Activated effector memory CD4-positive, alpha-beta T cell treated with anti-CD3 and anti-CD28 coated beads, Interleukin-2, amount 50 U/mL, for 16 hours (primary cell): ENCODE measurements around the gene PROC.
"Not testable (repeated sequence)": the region's sequence is repeated elsewhere in the genome, so short reads cannot be mapped to it uniquely, and the experiment has no call there.

Experiments used
- DNase-seq: peaks from one replicate; pipeline ENCODE4 v3.0.0-alpha.2; 2020

Gene PROC

GRCh38 chr2:127397568-127398238 is 20.5 kb upstream of the PROC start:
- no peak for DNase-seq

DNA sequence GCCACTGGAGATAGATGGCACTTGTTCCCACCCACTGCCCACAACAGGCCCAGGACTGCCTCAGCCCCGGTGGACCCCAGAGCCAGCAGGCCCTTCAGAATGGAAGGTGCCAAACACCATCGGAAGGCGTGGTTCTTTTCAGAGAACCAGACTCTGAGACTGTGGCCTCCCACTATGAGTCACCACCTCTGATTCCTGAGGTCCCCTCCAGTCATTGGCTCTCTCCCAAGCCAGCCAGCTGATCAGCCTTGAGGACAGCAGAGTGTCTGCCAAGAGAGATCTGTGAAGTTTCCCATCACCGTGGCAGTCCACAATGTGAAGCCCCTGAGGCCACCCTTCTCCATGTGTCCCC is 20.0 kb upstream of the PROC start:
- DNase-seq: peak; percentile 76

GRCh38 chr2:127400533-127400896 is 17.7 kb upstream of the PROC start:
- DNase-seq: no peak

DNA sequence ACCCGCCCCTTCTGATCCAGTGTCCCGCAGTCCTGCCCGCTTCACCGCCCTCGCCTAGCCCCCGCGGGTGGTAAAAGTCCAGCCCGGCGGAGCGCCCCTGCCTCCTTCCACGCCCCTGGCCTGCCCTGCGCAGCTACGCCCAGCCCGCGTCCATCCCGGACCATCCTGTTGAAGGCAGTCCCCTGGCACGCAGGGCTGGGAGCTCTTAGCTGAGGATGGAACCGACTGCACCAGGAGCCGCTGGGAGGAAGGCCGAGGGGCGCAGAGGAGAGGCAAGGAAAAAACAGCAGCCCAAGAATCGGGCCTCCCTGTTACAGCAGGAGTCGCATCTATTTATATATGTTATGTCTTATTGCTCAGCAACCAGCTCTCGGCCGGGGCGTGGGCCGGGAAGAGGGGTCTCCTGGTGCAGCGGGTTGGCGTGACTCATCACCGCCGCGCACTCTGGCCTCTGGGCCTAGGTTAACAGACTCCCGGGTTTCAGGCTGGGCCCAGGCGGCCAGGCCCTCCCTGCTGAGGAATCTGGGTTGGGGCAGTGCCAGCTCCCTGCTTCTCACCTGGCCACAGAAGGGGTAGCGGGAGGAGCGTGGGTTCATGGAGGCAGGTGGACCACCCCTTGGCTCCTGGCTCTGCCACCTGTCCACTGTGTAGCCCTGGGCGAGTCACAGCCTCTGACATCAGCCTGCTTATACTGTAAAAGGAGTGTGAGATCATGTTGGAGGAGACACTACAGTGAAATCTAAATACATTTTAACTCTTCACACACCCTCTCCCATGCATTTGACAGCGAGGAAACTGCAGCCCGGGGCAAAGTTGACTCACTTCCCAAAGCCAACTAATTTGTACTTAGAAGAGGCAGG is 17.1 kb upstream of the PROC start:
- DNase-seq: no peak

DNA sequence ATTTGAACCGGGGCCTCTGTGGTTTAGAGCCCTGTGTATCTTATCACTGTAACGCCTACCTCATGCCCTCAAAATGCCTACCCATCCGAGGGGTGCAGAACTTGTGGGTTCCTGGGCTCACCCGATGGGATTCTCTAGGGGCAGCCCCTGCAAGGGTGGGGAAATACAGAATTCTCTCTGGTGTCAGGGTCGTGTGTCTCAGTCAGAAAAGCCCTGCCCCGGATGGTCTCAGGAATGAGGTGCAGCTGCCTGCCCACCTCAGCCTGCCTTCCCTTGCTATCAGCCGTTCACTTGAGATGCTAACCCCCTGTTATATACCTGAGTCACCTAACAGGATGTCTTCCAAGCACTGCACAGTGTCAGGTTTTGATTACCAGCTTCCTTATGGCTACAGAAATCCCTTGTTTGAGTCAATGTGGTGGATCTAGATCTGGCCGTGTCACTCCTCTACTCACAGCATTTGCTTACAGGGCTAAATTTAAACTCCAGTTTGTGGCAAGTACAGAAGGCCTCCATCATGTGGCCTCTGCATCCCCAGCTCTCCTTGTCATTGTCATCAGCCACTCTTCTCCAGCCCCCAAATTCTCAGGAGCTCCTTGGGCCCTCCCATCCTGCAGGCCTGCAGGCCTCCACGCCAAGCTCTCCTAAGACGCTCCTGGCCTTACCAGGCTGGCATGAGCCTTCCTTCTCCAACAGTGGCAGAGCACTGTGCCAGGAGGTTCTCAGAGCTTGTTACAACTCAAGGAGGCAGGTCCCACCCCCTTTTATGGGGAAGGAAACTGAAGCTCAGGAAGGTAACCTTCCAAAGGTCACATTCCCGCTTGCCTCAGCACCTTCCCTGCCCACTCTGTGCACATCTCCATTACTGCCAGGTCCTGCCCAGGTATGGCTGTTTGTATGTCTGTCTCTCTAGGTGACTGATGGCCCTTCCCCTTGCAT is 16.2 kb upstream of the PROC start:
- DNase-seq: no peak

GRCh38 chr2:127403460-127403859 is 14.8 kb upstream of the PROC start:
- DNase-seq: no peak

DNA sequence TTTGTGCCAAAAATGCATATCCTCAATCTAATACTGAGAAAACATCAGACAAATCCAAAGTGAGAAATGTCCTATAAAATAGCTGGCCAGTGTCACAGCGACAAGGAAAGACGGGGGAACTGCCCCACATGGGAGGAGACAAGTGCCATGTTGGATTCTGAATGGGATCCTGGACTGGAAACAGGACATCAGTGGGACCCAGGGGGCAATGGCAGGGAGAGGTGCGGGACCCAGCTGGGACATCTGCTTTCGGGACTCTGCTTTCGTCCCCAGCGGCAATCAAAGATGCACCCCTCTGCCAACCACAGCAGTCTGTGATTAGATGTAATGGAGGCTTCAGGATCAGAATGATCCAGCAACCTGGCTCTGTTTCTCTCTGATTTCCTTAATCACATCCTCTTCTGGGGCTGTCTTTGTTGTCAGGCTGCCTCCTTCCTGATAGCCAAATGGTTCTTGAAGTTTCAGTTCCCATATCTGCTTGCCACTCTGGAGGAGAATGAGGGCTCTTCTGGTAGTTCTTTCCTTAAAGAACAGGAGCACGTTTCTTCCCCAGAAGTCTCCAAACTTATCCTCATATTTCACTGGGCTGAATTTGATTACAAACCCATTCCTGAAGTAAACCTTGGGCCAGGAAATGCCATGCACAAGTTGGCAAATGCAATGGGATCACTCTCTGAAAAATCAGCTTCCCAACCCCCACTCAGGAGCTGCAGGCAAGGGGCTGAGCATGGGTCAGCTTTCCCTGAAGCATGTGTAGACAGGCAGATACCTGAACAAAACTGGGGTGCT is 13.6 kb upstream of the PROC start:
- DNase-seq: no peak

DNA sequence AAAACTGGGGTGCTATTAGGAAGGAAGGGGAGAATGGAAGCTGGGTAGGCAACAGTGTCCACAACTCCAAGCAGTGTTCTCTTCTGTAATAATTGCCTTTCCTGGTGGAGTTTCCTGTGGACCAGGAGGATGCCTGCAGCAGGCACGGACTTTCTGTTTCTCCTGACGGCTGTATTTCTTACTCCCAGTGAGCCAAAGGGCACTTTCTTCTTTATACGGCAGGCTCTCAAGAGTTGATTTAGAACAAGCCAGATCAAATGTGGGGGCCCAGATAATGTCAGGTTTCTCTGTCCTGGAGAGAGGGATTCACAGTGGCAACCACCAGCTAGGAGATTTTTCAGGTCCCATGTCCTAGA is 13.0 kb upstream of the PROC start:
- DNase-seq: no peak

- DNase-seq: no peak
Observed at GRCh38 chr2:127406454-127406853, 11.8 kb upstream of the PROC start.

DNA sequence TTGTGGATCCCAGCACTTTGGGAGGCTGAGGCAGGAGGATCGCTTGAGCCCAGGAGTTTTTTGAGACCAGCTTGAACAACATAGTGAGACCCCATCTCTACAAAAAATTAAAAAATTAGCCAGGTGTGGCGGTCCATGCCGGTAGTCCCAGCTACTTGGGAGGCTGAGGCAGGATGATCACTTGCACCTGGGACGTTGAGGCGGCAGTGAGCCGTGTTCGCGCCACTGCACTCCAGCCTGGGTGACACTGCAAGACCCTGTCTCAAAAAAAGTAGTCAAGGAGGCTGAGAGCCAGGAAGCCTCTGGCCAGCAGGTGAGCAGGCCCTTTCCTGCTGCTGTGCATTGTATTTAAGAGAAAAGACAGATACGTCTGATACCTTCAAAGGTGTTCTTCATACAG is 11.1 kb upstream of the PROC start:
- no peak for DNase-seq

DNA sequence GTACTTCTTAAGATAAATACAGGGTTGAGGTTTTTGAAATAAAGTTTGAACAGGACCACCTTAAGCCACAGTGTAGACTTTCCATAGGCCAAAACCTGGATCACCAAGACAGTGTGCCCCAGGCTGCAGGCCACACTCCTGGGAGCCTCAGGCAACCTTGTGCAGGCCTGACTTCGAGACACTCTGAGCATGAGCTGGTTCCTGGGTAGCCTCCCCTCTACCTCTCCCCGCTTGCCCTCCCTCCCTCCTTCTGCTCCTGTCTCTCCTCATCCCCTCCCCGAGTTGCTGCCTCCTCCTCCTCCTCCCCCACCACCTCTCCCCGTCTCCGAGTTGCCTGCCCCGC is 10.6 kb upstream of the PROC start:
- DNase-seq: no peak

DNA sequence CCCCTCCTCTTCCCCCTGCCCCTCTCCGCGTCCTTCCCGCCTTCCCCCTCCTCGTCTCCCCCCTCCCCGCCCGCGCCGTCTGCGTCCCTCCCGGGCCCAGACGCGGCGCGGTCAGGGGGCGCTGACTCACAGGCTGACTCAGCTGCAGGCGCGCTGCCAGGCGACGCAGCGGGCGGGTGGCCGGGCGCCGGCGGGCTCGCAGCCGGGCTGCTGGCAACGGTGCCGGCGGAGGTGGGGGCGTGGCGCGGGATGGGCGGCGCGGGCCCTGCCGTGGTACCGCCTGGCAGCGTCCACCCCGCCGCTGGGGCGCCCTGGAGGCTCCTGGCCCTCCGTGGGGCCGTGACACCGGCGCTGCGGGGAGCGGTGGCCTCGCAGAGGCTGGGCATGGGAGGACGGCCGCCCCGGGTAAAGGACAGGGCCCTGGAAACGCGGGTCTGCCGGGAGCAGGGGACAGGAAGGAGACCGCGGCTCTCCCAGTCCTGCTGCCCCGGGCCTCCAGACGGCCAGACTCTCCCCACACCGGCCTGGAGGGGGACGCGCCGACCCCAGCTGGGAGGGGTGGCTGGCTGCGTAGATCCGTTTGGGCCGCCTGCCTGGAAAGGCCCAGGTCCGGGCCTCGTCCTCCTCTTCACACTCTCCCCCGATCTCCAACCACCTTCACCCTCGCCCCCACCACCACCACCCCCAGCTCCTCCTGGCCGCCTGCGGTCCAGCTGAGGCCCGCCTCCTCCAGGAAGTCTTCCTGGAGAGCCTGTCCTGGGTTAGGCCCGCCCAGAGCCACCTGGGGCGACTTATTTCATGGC is 10.0 kb upstream of the PROC start:
- peak; percentile 97 for DNase-seq

DNA sequence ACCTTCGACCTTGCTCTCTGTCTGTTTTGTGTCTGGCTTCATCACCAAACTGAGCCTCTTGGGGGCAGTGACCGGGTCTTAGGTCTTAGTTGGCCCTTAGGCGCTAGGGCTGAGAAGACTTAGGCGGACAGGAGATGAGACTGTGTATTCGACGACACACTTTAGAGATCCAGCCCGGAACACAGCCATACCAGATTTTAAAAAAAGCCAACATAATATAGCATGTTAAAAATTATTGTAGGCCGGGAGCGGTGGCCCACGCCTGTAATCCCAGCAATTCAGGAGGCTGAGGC is 9.5 kb upstream of the PROC start:
- DNase-seq: no peak

DNA sequence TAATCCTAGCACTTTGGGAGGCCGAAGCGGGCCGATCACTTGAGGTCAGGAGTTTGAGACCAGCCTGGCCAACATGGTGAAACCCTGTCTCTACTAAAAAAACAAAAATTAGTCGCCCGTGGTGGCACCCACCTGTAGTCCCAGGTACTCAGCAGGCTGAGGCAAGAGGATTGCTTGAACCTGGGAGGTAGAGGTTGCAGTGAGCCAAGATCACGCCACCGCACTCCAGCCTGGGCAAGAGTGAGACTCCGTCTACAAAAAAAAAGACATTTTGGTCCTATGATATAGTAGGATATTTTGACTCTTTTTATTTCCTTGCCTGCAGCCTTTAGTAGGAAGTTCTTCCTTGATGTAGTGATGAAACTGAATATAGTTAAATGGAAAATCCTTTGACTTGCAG is 8.5 kb upstream of the PROC start:
- not testable (repeated sequence) for DNase-seq

DNA sequence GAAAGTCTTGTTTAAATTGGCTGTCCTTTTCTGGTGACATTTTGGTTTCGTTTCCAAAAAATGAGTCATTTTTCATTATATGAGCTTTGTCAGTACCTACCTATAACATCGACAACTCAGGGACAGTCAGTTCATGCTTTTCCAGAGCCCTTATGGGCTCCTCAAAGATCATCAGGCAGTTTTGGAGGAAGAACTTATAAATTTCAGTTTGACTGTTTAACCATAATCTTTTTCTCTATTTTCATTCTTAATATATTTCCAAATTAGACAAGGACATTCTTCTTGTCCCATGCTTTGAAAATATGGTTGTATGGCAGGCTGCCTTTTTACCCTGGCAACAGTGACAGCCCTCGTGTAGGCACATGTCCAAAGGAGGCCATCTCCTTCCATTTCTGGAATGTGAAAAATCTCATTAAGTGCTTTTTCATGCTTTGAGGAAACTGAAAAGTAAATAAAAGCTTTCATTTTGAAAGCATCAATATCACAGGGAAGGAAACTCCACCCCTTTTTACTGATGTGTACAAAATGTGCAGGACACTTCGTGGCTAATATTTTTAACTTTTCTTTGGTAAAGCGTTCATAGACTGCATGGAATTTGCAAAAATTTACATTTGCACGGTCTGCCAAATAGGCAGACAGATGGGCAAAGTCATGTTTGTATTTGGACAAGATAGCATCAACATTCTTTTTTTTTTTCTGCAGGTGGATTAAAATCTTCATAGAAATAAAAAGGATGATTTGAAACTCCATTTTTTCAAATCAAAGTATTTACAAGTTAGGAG is 7.2 kb upstream of the PROC start:
- DNase-seq: no peak

GRCh38 chr2:127411653-127412369 is 6.4 kb upstream of the PROC start:
- DNase-seq: no peak

DNA sequence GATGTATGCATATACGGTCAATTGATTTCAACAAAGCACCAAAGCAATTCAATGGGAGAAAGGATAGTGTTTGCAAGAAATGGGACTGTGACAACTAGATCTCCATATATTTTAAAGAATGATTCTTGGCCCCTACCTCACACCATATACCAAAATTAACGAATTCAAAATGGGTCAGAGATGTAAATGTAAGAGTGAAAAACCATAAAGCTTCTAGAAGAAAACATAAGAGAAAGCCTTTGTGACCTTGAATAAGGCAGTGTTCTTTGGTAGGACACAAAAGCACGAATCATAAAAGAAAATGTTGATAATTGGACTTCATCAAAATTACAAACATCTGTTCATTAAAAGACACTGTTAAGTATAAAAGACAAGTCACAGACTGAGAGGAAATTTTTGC is 5.0 kb upstream of the PROC start:
- no peak for DNase-seq

DNA sequence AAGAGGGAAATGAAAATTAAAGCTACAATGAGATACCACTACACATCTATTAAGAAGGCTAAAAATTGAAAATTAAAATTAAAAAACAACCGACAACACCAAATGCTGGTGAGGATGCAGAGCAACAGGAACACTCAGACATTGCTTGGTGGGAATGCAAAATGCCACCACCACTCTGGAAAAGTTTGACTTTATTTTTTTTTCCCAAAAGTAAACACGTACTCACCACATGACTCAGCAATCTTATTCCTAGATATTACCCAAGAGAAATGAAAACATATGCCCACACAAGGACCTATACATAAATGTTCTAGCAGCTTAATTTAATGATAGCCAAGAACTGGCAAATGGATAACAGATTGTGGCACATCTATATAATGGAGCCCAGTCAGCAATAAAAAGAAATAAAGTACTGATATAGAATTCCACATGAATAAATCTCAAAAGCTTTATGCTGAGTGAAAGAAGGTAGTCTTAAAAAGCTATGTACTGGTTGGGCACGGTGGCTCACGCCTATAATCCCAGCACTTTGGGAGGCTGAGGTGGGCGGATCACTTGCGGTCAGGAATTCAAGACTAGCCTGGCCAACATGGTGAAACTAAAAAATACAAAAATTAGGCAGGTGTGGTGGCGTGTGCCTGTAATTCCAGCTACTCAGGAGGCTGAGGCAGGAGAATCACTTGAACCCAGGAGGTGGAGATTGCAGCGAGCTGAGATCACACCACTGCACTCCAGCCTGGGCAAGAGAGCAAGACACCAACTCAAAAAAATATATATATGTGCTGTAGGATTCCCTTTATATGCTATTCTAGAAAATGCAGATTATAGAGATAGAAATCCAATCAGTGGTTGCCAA is 4.2 kb upstream of the PROC start:
- DNase-seq: no peak

GRCh38 chr2:127414638-127415592 is 3.3 kb upstream of the PROC start:
- DNase-seq: no peak
